Gastroesophageal sphincter (tissue), 3 donors: ENCODE results near the gene TERB1.

Source experiments
- CTCF ChIP-seq, 4 experiments: fragments of 200-600 bp in 2 of 4; fragments of 450-650 bp in 2 of 4; sonication (generic) in 1 of 4; IDR thresholded peaks; one replicate each; pipeline ENCODE4 v1.5.1; 2017 to 2019; ENCODE audit warnings: antibody characterized with exemption in 4 of 4, mild to moderate bottlenecking in 2 of 4, moderate library complexity in 2 of 4
- EP300 ChIP-seq: sonication (generic); formaldehyde crosslinking; IDR thresholded peaks from one replicate; pipeline ENCODE4 v1.6.1; 2017; ENCODE audit warnings: antibody characterized with exemption, mild to moderate bottlenecking

DNA sequence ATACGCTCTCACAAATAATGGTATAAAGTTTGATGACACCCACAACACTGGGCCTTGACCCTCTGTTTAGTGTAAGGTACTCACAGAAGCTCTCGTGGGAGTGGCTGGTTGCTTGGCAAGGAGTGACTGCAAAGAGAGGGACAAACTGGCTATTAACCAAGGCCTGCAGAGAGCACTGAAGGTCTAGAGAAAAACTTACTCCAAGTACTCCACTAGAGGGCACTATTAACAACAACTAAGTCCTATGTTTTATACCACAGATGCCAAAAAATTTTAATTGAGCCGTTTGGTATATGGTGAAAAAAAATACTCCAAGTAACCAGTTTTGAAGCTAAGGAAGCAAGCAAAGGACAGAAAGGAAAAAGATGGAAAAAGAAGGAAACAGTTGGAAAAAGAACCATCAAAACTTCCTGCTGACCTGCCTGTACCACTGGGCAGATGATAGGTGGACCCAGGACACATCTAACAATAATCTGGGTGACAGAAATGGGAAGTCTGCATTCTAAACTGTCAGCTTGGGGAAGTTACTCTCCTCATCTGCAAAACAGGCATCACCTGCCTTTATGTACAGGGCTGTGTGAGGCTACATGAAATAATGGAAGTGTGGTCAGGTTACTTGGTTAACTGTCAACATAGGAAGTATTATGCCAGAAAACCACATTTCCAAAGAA is 73.1 kb downstream of the TERB1 start:
- peak; percentile 66 to 77 (median 70) for TF ChIP-seq CTCF (IDR thresholded peaks at IDR 0.05)
- TF ChIP-seq EP300: no peak
